H9 (cell line): Measurements from ENCODE around the gene ZBTB9. TPM values are rescaled to one million over a fixed set of nuclear protein-coding genes. Genes with fewer than 3 reads are reported as not detected.

Experiments
- DNase-seq: peaks from one replicate; pipeline ENCODE4 v3.0.0-alpha.2; 2017
- H2AFZ ChIP-seq: one replicate; pipeline ENCODE4 v1.6.1; 2013; ENCODE audit warnings: mild to moderate bottlenecking, low read length, control low read depth, moderate library complexity
- H2AK5ac ChIP-seq: 2 replicates; pipeline ENCODE4 v1.6.1; 2013; ENCODE audit warnings: low read length, control low read depth, mixed read lengths; ENCODE audit not compliant: insufficient read length
- H2BK120ac ChIP-seq: one replicate; pipeline ENCODE4 v1.6.1; 2013; ENCODE audit warnings: low read depth, mild to moderate bottlenecking, low read length, control low read depth, inconsistent platforms; ENCODE audit not compliant: poor library complexity, severe bottlenecking
- H2BK12ac ChIP-seq: 2 replicates; pipeline ENCODE4 v1.6.1; 2013; ENCODE audit warnings: low read length, control low read depth, mixed read lengths, low read depth; ENCODE audit not compliant: insufficient read length
- H2BK15ac ChIP-seq: 2 replicates; pipeline ENCODE4 v1.6.1; 2013; ENCODE audit warnings: low read depth, low read length, control low read depth
- H2BK20ac ChIP-seq: one replicate; pipeline ENCODE4 v1.6.1; 2013; ENCODE audit warnings: low read depth, mild to moderate bottlenecking, low read length, control low read depth, inconsistent platforms; ENCODE audit not compliant: poor library complexity, severe bottlenecking
- H2BK5ac ChIP-seq: 2 replicates; pipeline ENCODE4 v1.6.1; 2013; ENCODE audit warnings: low read length, control low read depth, mixed read lengths; ENCODE audit not compliant: insufficient read length
- H3K14ac ChIP-seq: 2 replicates; pipeline ENCODE4 v1.6.1; 2013; ENCODE audit warnings: low read length, control low read depth; ENCODE audit not compliant: insufficient read depth
- H3K18ac ChIP-seq: 2 replicates; pipeline ENCODE4 v1.6.1; 2013; ENCODE audit warnings: low read depth, mild to moderate bottlenecking, mixed read lengths, low read length, control low read depth; ENCODE audit not compliant: insufficient read length
- H3K23ac ChIP-seq: 2 replicates; pipeline ENCODE4 v1.6.1; 2013; ENCODE audit warnings: low read length, control low read depth, mixed read lengths, low read depth; ENCODE audit not compliant: insufficient read length
- H3K23me2 ChIP-seq: 2 replicates; pipeline ENCODE4 v1.6.1; 2013; ENCODE audit warnings: low read depth, mild to moderate bottlenecking, mixed read lengths, low read length, control low read depth; ENCODE audit not compliant: insufficient read length, poor library complexity, severe bottlenecking
- H3K27ac ChIP-seq: 2 replicates; pipeline ENCODE4 v1.5.1; 2013; ENCODE audit warnings: low read length, control low read depth, mixed read lengths, low read depth; ENCODE audit not compliant: insufficient read length
- H3K27me3 ChIP-seq: 2 replicates; pipeline ENCODE4 v1.6.1; 2013; ENCODE audit warnings: low read length, control low read depth, inconsistent platforms; ENCODE audit not compliant: insufficient read depth
- H3K4ac ChIP-seq: 2 replicates; pipeline ENCODE4 v1.6.1; 2013; ENCODE audit warnings: low read depth, mild to moderate bottlenecking, control low read depth, inconsistent platforms, low read length, moderate library complexity
- H3K4me1 ChIP-seq: 2 replicates; pipeline ENCODE4 v1.6.1; 2013; ENCODE audit warnings: low read length, control low read depth, inconsistent platforms; ENCODE audit not compliant: insufficient read depth
- H3K4me2 ChIP-seq: 2 replicates; pipeline ENCODE4 v1.6.1; 2013; ENCODE audit warnings: low read length, control low read depth, mixed read lengths; ENCODE audit not compliant: insufficient read length, insufficient read depth
- H3K56ac ChIP-seq: 2 replicates; pipeline ENCODE4 v1.6.1; 2013; ENCODE audit warnings: low read depth, mild to moderate bottlenecking, mixed read lengths, low read length, control low read depth; ENCODE audit not compliant: insufficient read length
- H3K79me1 ChIP-seq: 2 replicates; pipeline ENCODE4 v1.6.1; 2013; ENCODE audit warnings: low read depth, mild to moderate bottlenecking, moderate library complexity, low read length, control low read depth, inconsistent platforms; ENCODE audit not compliant: insufficient read depth, poor library complexity, severe bottlenecking
- H3K79me2 ChIP-seq: 2 replicates; pipeline ENCODE4 v1.6.1; 2013; ENCODE audit warnings: low read length, control low read depth, inconsistent platforms; ENCODE audit not compliant: insufficient read depth
- H3K9ac ChIP-seq: 2 replicates; pipeline ENCODE4 v1.6.1; 2013; ENCODE audit warnings: low read length, control low read depth, mixed read lengths; ENCODE audit not compliant: insufficient read length; ENCODE audit errors: extremely low read depth
- H3K9me3 ChIP-seq: one replicate; pipeline ENCODE4 v1.6.1; 2013; ENCODE audit warnings: low read depth, low read length, inconsistent platforms; ENCODE audit not compliant: control insufficient read depth
- H3T11ph ChIP-seq: one replicate; pipeline ENCODE4 v1.6.1; 2013; ENCODE audit warnings: mild to moderate bottlenecking, low read length, control low read depth, inconsistent platforms
- H4K20me1 ChIP-seq: one replicate; pipeline ENCODE4 v1.6.1; 2013; ENCODE audit not compliant: control insufficient read depth, insufficient read length, insufficient read depth
- H4K5ac ChIP-seq: 2 replicates; pipeline ENCODE4 v1.6.1; 2013; ENCODE audit warnings: low read depth, mild to moderate bottlenecking, mixed read lengths, low read length, control low read depth; ENCODE audit not compliant: insufficient read length
- H4K8ac ChIP-seq: replicated peaks from 2 replicates; pipeline ENCODE4 v1.6.1; 2013; ENCODE audit warnings: low read length, control low read depth, mixed read lengths, low read depth; ENCODE audit not compliant: insufficient read length
- H4K91ac ChIP-seq: 2 replicates; pipeline ENCODE4 v1.6.1; 2013; ENCODE audit warnings: low read depth, mild to moderate bottlenecking, moderate library complexity, mixed read lengths, low read length, control low read depth; ENCODE audit not compliant: insufficient read length
- H3K27ac Mint-ChIP-seq, 3 experiments: 2 replicates in 2 of 3; 3 replicates in 1 of 3; pipeline ENCODE4 v1.8.0; 2020 to 2021; ENCODE audit warnings: mixed read lengths in 3 of 3, mild to moderate bottlenecking in 1 of 3, moderate library complexity in 1 of 3
- H3K27me3 Mint-ChIP-seq: 2 replicates; pipeline ENCODE4 v1.8.0; 2021; ENCODE audit warnings: low read depth, mild to moderate bottlenecking, moderate library complexity, mixed read lengths
- H3K36me3 Mint-ChIP-seq, 3 experiments: 2 replicates in 2 of 3; 3 replicates in 1 of 3; pipeline ENCODE4 v1.8.0; 2020 to 2021; ENCODE audit warnings: low read depth in 3 of 3, mixed read lengths in 3 of 3; ENCODE audit not compliant: insufficient read depth in 1 of 3
- H3K4me1 Mint-ChIP-seq, 2 experiments: 2 replicates each; pipeline ENCODE4 v1.8.0; 2020; ENCODE audit warnings: mixed read lengths in 2 of 2
- H3K4me3 Mint-ChIP-seq, 2 experiments: 2 replicates in 1 of 2; 3 replicates in 1 of 2; pipeline ENCODE4 v1.8.0; 2020 to 2021; ENCODE audit warnings: mild to moderate bottlenecking in 2 of 2, mixed read lengths in 2 of 2, moderate library complexity in 1 of 2
- H3K9me3 Mint-ChIP-seq, 2 experiments: 2 replicates in 1 of 2; 3 replicates in 1 of 2; pipeline ENCODE4 v1.8.0; 2020; ENCODE audit warnings: mild to moderate bottlenecking in 2 of 2, mixed read lengths in 2 of 2, moderate library complexity in 1 of 2
- CTCF ChIP-seq: fragments of 200-600 bp; sonication (generic); conservative IDR thresholded peaks from 3 replicates; pipeline ENCODE4 v1.8.0; 2021; ENCODE audit warnings: antibody characterized with exemption, mild to moderate bottlenecking
- WGBS: extraction: QIAGEN DNeasy Blood & Tissue Kit; methylation state at CpG from one replicate; pipeline ENCODE4 v1.1.7; 2013; ENCODE audit warnings: missing lambda C conversion rate, low lambda C conversion rate, mixed read lengths; ENCODE audit not compliant: insufficient read length; ENCODE audit errors: extremely low coverage; 5-methylcytosine and 5-hydroxymethylcytosine counted together
- total RNA-seq: library from RNA; stranded (reverse); gene quantifications from 2 replicates; pipeline ENCODE4 v1.2.1, GENCODE V29; 2021

Gene ZBTB9
- total RNA-seq, 1 experiment from 2014 or later, result 53.1 TPM

- Histone ChIP-seq H2BK15ac (no peak overlapping the region), H4K91ac (no peak overlapping the region), H2BK5ac (no peak overlapping the region), H3K23ac (no peak overlapping the region), H3K4me1 (peaks cover 17% of the 10 kb centered on the region; the same call in 1 of the 2 replicates), H3K4ac (no peak overlapping the region), H4K8ac (no peak overlapping the region), H3K27me3 (no peaks in the 10 kb centered on the region), H2BK120ac (no peak overlapping the region), H3K27ac (no peak overlapping the region), H3K14ac (no peak overlapping the region), H4K5ac (no peak overlapping the region), H3K23me2 (peaks cover 30% of the 10 kb centered on the region), H2BK20ac (no peak overlapping the region), H3K79me2 (peaks cover 14% of the 10 kb centered on the region; the same call in 1 of the 2 replicates), H3K18ac (no peak overlapping the region), H3K79me1 (no peaks in the 10 kb centered on the region), H4K20me1 (no peaks in the 10 kb centered on the region), H3T11ph (no peak overlapping the region), H3K56ac (no peak overlapping the region), H2BK12ac (no peak overlapping the region), H3K9ac (no peak overlapping the region), H2AFZ (no peak overlapping the region), H3K9me3 (no peaks in the 10 kb centered on the region), H2AK5ac (no peak overlapping the region), H3K4me2 (peak overlapping the region; percentile 3)
- H3K4me3 Mint-ChIP-seq, result peak overlapping the region in 1 of 2 experiments; percentile 90; a peak in 2 of 5 replicates
- H3K9me3 Mint-ChIP-seq, result no peaks in the 10 kb centered on the region
- TF ChIP-seq CTCF, result no peak
- DNase-seq, result no peak
- WGBS, result no CpG with 5 or more reads among the region's 2 CpGs
- peaks cover 0 to 13% (median 12%) of the 10 kb centered on the region in 3 experiments; a peak in 6 of 7 replicates for H3K36me3 Mint-ChIP-seq
- peaks cover 74 to 82% of the 10 kb centered on the region in 2 experiments for H3K4me1 Mint-ChIP-seq
- H3K27ac Mint-ChIP-seq, result peak overlapping the region; percentile 84 to 94 (median 84); a peak in 5 of 7 replicates
- no peaks in the 10 kb centered on the region; the same call in 1 of the 2 replicates for H3K27me3 Mint-ChIP-seq
These were observed 24.7 kb upstream of the ZBTB9 start for GRCh38 chr6:33429750-33430052.
